ENCODE measurements around the gene MED12L. TPM values are rescaled to one million over a fixed set of nuclear protein-coding genes. Genes with fewer than 3 reads are reported as not detected.

MED12L gene
- total and polyA plus RNA-seq, 2 donors from 2014 or later: 0.13 to 0.82 TPM

DNA sequence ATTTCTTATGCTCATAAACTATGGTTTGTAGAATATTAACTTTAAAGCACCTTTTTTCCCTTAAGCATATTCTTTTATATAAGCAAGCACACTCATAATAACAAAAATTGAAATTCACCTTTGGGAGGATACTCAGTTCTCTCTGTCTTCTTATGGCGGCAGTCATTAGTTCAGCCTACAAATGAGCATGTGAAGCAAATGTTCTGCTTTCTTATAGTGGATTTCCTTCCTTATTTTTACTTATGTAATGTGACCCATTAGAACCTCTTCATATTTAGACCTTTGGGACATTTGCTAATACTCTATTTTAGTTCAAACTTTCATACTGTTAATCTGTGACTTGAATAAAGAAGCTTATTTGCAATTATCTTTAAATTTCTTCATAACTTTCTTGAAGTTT, 243.9 kb downstream of the MED12L start, which contains the start of gene P2RY13:
TSS of gene P2RY13 (minus strand) at position 187 of the 400 bp plus-strand sequence. CDS start at position 166, 21 bp downstream.
- TF ChIP-seq CTCF (IDR thresholded peaks at IDR 0.05; ENCODE audit: borderline replicate concordance, extremely low read depth, insufficient read depth): no peak
- Histone ChIP-seq H3K27me3 (ENCODE audit: control insufficient read depth, insufficient read depth, low read length) (no peaks in the 10 kb centered on the region), H3K9ac (ENCODE audit: low read length in 3 of 3) (no peak within 1 kb of the TSS), H3K36me3 (ENCODE audit: control insufficient read depth in 2 of 3, insufficient read depth in 3 of 3, low read length in 3 of 3) (no peaks in the 10 kb centered on the region), H3K4me1 (ENCODE audit: control insufficient read depth in 2 of 3, insufficient read depth in 2 of 3, low read depth in 1 of 3, low read length in 3 of 3) (no peaks in the 10 kb centered on the region), H3K4me3 (ENCODE audit: low read length in 3 of 3) (no peak within 1 kb of the TSS), H3K27ac (ENCODE audit: low read depth in 2 of 2, low read length in 2 of 2) (no peak within 1 kb of the TSS), H3K9me3 (ENCODE audit: control insufficient read depth in 2 of 3, insufficient read depth in 1 of 3, low read length in 3 of 3) (no peaks in the 10 kb centered on the region)
- intact Hi-C loops (cut with DNase I): no loop called here
- DNase-seq (no peak), FAIRE-seq (no peak)

GRCh38 chr3:151330379-151330778, 244.9 kb downstream of the MED12L start:
- H3K9me3 ChIP-seq (ENCODE audit: control insufficient read depth in 2 of 3, insufficient read depth in 1 of 3, low read length in 3 of 3): no peaks in the 10 kb centered on the region
- H3K27me3 ChIP-seq (ENCODE audit: control insufficient read depth, insufficient read depth, low read length): no peaks in the 10 kb centered on the region
- H3K4me3 ChIP-seq (ENCODE audit: low read length in 3 of 3): no peak overlapping the region
- FAIRE-seq: no peak
- intact Hi-C loops (cut with DNase I): no loop called here
- H3K27ac ChIP-seq (ENCODE audit: low read depth in 2 of 2, low read length in 2 of 2): no peak overlapping the region
- no peaks in the 10 kb centered on the region for H3K4me1 ChIP-seq (ENCODE audit: control insufficient read depth in 2 of 3, insufficient read depth in 2 of 3, low read depth in 1 of 3, low read length in 3 of 3)
- no peak for DNase-seq
- H3K9ac ChIP-seq (ENCODE audit: low read length in 3 of 3): no peak overlapping the region
- no peak for TF ChIP-seq CTCF (IDR thresholded peaks at IDR 0.05; ENCODE audit: borderline replicate concordance, extremely low read depth, insufficient read depth)
- no peaks in the 10 kb centered on the region for H3K36me3 ChIP-seq (ENCODE audit: control insufficient read depth in 2 of 3, insufficient read depth in 3 of 3, low read length in 3 of 3)

DNA sequence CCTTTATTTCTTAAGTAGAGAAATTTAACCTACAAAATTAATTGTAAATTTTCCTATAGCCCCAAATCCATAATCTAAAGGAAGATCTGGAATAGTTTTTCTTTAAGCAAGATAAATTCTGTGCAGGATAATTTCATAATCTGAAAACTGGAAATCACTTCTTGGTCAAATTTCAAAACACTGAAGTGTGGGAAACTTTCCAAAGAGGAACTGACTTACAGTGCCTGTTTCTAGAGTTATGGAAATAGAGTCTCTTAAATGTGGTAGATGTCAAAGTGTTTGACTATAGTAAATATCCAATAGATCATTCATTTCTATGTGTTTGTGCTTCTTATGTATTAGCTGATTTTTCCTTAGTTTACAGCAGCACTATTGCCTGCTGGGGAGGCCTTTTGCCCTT, 245.4 kb downstream of the MED12L start:
- TF ChIP-seq CTCF (IDR thresholded peaks at IDR 0.05; ENCODE audit: borderline replicate concordance, extremely low read depth, insufficient read depth): no peak
- FAIRE-seq (no peak), DNase-seq (no peak)
- Histone ChIP-seq H3K27me3 (ENCODE audit: control insufficient read depth, insufficient read depth, low read length) (no peaks in the 10 kb centered on the region), H3K27ac (ENCODE audit: low read depth in 2 of 2, low read length in 2 of 2) (no peak overlapping the region), H3K4me1 (ENCODE audit: control insufficient read depth in 2 of 3, insufficient read depth in 2 of 3, low read depth in 1 of 3, low read length in 3 of 3) (no peaks in the 10 kb centered on the region), H3K4me3 (ENCODE audit: low read length in 3 of 3) (no peak overlapping the region), H3K9ac (ENCODE audit: low read length in 3 of 3) (no peak overlapping the region), H3K36me3 (ENCODE audit: control insufficient read depth in 2 of 3, insufficient read depth in 3 of 3, low read length in 3 of 3) (no peaks in the 10 kb centered on the region), H3K9me3 (ENCODE audit: control insufficient read depth in 2 of 3, insufficient read depth in 1 of 3, low read length in 3 of 3) (no peaks in the 10 kb centered on the region)
- intact Hi-C loops (cut with DNase I): no loop called here

GRCh38 chr3:151331696-151332095, 246.2 kb downstream of the MED12L start:
- no peak for FAIRE-seq
- no peak overlapping the region for H3K9ac ChIP-seq (ENCODE audit: low read length in 3 of 3)

More at GRCh38 chr3:151331696-151332095, 246.2 kb downstream of the MED12L start:
- intact Hi-C loops (cut with DNase I): no loop called here
- Histone ChIP-seq H3K36me3 (ENCODE audit: control insufficient read depth in 2 of 3, insufficient read depth in 3 of 3, low read length in 3 of 3) (no peaks in the 10 kb centered on the region), H3K9me3 (ENCODE audit: control insufficient read depth in 2 of 3, insufficient read depth in 1 of 3, low read length in 3 of 3) (no peaks in the 10 kb centered on the region), H3K27ac (ENCODE audit: low read depth in 2 of 2, low read length in 2 of 2) (no peak overlapping the region), H3K27me3 (ENCODE audit: control insufficient read depth, insufficient read depth, low read length) (no peaks in the 10 kb centered on the region), H3K4me3 (ENCODE audit: low read length in 3 of 3) (no peak overlapping the region), H3K4me1 (ENCODE audit: control insufficient read depth in 2 of 3, insufficient read depth in 2 of 3, low read depth in 1 of 3, low read length in 3 of 3) (no peaks in the 10 kb centered on the region)
- TF ChIP-seq CTCF (IDR thresholded peaks at IDR 0.05; ENCODE audit: borderline replicate concordance, extremely low read depth, insufficient read depth): no peak
- no peak for DNase-seq

All from kidney (tissue), 14 donors.